Measurements from ENCODE around the gene CHKA. TPM values are rescaled to one million over a fixed set of nuclear protein-coding genes. Genes with fewer than 3 reads are reported as not detected.

The CHKA gene
- total RNA-seq, 1 donor from 2014 or later: 46.7 TPM

DNA sequence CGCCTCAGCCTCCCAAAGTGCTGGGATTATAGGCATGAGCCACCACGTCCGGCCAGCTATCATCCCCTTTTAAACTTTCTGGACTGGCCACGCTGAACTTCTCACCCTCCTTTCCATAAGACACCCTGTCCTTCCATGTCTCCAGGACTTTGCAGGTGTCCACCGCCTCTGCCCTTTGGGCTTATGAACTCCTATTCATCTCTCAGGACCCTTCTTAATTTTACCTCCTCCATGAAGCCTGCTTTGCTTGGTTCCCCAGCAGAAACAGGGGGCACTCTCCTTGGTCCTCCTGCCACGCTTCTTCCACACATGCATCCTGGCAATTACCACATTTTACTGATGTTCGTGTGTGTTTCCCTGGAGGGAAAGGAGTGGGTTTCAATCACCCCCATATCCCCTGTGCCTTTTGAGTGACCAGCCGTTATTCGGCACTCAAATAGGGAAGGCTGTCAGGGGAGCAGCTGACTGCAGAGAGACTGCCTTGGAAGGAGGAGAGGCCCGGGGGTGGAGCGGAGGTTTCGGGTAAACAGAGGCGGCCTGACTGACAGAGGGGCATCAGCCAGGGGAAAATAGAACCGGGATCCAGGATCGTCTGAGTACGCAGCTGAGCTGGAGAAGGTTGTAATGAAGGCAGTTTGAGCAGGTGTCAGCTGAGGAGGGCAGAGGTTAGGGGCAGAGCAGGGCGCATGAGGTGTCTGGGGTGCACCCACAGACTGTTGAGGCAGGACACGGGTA is 27.1 kb upstream of the CHKA start:
- Mint-ChIP-seq H3K4me3 (no peak overlapping the region), H3K4me1 (ENCODE audit: unreplicated experiment) (peaks cover 14% of the 10 kb centered on the region), H3K27ac (no peak overlapping the region), H3K36me3 (no peaks in the 10 kb centered on the region), H3K27me3 (no peaks in the 10 kb centered on the region), H3K9me3 (no peaks in the 10 kb centered on the region)
- no peak for DNase-seq (ENCODE audit: extremely low spot score, unreplicated experiment)
- TF ChIP-seq, protein P1, sequence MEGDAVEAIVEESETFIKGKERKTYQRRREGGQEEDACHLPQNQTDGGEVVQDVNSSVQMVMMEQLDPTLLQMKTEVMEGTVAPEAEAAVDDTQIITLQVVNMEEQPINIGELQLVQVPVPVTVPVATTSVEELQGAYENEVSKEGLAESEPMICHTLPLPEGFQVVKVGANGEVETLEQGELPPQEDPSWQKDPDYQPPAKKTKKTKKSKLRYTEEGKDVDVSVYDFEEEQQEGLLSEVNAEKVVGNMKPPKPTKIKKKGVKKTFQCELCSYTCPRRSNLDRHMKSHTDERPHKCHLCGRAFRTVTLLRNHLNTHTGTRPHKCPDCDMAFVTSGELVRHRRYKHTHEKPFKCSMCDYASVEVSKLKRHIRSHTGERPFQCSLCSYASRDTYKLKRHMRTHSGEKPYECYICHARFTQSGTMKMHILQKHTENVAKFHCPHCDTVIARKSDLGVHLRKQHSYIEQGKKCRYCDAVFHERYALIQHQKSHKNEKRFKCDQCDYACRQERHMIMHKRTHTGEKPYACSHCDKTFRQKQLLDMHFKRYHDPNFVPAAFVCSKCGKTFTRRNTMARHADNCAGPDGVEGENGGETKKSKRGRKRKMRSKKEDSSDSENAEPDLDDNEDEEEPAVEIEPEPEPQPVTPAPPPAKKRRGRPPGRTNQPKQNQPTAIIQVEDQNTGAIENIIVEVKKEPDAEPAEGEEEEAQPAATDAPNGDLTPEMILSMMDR (conservative IDR thresholded peaks at IDR 0.05): no peak

DNA sequence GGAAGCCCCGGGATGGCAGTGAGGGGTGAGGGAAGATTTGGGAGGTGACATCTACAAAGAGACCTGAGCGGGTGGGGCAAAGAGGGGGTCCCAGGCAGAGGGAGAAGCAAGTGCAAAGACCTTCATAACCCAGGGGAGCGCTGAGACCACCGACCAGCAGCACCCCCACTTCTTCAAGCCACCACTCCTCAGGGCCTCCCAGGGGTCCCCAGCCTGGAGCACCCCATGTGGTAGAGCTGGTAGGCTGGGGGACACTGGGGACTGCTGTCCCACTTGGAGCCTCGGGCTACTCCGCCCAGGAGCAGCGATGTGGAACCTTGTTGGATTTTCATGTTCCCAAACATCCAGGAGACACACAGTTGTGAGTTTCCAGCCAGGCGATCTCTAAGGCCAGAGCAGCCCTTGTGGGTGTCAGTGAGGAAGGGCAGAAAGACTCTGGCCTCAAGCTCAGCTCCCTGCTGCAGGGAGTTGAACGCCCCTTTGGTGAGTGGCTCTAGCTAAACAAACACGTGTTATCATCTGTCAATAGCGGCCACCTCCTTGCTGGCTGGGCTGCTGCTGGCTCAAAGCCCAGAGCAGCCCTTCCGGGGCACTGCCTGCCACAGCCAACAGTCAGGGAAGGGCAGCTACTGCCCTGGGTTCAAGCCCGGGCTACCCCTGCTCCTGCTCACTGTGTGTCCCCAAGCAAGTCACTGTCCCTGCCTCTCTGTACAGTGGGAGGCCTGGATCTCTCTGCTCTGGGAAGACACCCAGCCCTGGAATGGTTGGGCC is 25.7 kb upstream of the CHKA start:
- Mint-ChIP-seq H3K4me3 (no peak overlapping the region), H3K9me3 (no peaks in the 10 kb centered on the region), H3K27me3 (no peaks in the 10 kb centered on the region), H3K36me3 (no peaks in the 10 kb centered on the region), H3K4me1 (ENCODE audit: unreplicated experiment) (peaks cover 9% of the 10 kb centered on the region), H3K27ac (peak overlapping the region; percentile 43)
- TF ChIP-seq, protein P1 (conservative IDR thresholded peaks at IDR 0.05): no peak
- no peak for DNase-seq (ENCODE audit: extremely low spot score, unreplicated experiment)

DNA sequence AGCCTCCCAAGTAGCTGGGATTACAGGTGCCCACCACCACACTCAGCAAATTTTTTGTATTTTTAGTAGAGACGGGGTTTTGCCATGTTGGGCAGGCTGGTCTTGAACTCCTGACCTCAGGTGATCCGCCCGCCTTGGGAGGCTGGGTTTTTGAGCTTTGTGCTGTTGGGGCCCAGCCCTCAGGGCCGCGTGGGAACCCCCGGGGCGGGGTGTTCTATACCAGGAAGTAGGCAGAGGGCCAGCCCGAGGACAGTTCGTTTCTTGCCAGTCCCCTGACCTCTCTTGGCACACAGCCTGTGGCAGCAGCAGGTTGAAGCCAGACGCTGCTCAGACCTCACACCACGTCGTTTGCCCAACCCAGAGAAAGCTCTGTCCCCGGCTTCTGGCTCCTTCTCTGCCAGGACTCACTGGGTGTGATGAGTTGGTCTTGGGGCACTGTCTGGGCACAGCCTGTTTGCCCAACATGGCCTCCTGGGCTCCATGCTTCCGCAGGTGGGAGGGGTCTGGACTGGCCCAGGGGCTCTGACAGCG is 24.9 kb upstream of the CHKA start:
- H3K36me3 Mint-ChIP-seq: no peaks in the 10 kb centered on the region
- TF ChIP-seq, protein P1 (conservative IDR thresholded peaks at IDR 0.05): no peak
- H3K9me3 Mint-ChIP-seq: no peaks in the 10 kb centered on the region
- H3K4me3 Mint-ChIP-seq: no peak overlapping the region
- H3K27me3 Mint-ChIP-seq: no peaks in the 10 kb centered on the region
- peaks cover 9% of the 10 kb centered on the region for H3K4me1 Mint-ChIP-seq (ENCODE audit: unreplicated experiment)
- H3K27ac Mint-ChIP-seq: peak overlapping the region; percentile 43
- no peak for DNase-seq (ENCODE audit: extremely low spot score, unreplicated experiment)

DNA sequence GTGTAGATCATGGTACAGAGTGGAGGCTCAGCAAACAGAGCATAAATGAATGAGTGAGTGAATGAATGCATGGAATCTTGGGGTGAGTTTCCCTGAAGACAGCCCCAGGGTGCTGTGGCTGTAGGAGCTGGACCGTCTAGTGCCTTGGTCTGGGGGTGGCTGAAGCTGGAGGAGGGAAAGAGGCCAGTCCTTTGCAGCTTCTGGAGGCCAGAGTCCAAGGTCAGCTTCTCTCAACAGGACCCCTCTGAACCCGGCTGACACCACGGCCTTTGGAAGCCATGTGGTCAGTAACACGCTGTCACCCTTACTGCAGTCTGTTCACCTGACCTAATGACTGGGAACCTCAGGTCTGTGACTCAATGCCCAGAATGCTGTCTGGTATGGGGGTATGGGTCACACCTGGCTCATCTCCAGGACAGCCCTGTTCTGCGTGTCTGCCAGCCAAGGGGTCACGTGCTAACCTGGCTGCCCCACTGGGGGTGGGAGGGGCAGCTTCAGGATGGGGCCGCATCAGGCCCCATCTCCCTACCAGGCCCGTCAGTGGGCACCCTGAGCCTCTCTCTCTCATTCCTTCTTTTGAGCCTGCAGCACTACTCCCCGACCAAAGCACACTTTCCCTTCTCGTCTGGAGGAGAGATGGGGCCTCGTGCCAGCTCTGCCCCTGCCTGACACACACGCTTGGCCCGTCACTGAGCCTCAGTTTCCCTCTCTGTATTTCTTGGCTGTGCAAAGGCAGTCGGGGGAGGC is 24.1 kb upstream of the CHKA start:
- Mint-ChIP-seq H3K9me3 (no peaks in the 10 kb centered on the region), H3K4me3 (no peak overlapping the region), H3K27ac (no peak overlapping the region), H3K4me1 (ENCODE audit: unreplicated experiment) (peaks cover 11% of the 10 kb centered on the region), H3K27me3 (no peaks in the 10 kb centered on the region), H3K36me3 (no peaks in the 10 kb centered on the region)
- TF ChIP-seq, protein P1 (conservative IDR thresholded peaks at IDR 0.05): no peak
- no peak for DNase-seq (ENCODE audit: extremely low spot score, unreplicated experiment)

DNA sequence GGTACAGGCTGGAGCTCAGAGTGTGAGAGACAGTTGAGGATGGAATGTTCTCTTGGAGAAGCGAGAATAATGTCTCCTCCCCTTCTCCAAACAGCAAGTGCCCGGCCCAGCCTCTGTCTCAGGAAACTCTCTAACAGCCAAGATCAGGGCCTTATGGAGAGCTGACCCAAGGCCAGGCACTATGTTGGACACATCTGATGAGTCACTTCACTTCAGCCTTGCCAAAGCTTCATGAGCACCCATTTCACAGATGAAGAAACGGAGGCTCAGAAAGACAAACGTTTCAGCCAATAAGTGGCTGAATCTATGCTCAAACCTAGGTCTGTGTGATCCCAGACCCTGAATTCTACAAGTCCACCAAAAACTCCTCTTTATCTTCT is 22.1 kb upstream of the CHKA start:
- H3K36me3 Mint-ChIP-seq: no peaks in the 10 kb centered on the region
- H3K27ac Mint-ChIP-seq: no peak overlapping the region
- TF ChIP-seq, protein P1 (conservative IDR thresholded peaks at IDR 0.05): no peak
- no peaks in the 10 kb centered on the region for H3K27me3 Mint-ChIP-seq
- no peak for DNase-seq (ENCODE audit: extremely low spot score, unreplicated experiment)
- H3K4me1 Mint-ChIP-seq (ENCODE audit: unreplicated experiment): peaks cover 12% of the 10 kb centered on the region
- no peak overlapping the region for H3K4me3 Mint-ChIP-seq
- no peaks in the 10 kb centered on the region for H3K9me3 Mint-ChIP-seq

All from type B pancreatic cell (in vitro differentiated cells).